ENCODE measurements around the gene RPL10A. TPM values are rescaled to one million over a fixed set of nuclear protein-coding genes. Genes with fewer than 3 reads are reported as not detected.

The RPL10A gene
- total and polyA plus RNA-seq, 2 of the 13 experiments (the other 11 are each of a cell fraction or from before 2014, with no cell fraction given), result 1,854 to 2,726 TPM

DNA sequence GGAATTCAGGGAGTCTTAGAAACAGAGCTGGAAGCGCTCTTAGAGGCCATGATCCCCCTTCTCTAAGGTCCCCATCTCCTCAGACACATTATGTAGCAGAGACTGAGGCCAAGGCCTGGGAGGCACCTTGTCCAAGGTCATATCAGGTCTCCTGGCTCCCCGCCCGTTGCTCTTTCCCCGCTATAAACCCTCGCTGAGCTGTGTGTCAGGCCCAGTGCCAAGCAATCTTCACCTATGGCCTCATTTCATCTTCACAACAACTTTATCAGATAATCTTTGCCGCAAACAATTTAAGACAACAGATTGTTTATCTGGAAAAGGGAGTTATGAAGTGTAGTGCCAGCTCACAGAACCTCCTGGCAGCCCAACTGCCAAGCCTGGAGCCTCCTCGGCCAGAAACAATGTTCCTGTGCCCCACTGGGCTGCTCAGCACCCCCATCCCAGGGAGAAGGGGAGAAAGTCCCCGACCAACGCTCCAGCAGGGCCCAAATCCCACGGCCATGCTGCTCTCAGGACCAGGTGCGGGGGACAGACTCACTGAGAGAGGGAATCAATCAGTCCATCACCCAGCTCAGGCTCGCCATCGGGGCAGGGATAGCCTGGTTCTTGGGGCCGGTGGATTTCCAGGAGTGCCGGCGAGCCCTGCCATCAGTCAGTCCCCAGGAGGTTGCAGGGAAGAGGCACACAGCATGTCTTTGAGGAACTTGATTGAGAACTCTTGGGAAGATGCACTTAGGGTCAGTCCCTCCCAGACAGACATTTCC, 32.9 kb upstream of the RPL10A start (continued):
- TF ChIP-seq SOX13 (IDR thresholded peaks at IDR 0.05) (no peak), SOX13 (CRISPR knock-in tag; conservative IDR thresholded peaks at IDR 0.05 in 1 of 2, IDR thresholded peaks at IDR 0.05 in 1 of 2) (no peak), ZNF468 (CRISPR knock-in tag; IDR thresholded peaks at IDR 0.05) (no peak), RAD51 (IDR thresholded peaks at IDR 0.05; ENCODE audit: borderline replicate concordance) (no peak), ZNF850 (CRISPR knock-in tag; conservative IDR thresholded peaks at IDR 0.05) (no peak), HNF4A (CRISPR knock-in tag; IDR thresholded peaks at IDR 0.05) (no peak), ZMYM2 (CRISPR knock-in tag; IDR thresholded peaks at IDR 0.05) (no peak), ZNF773 (CRISPR knock-in tag; IDR thresholded peaks at IDR 0.05; ENCODE audit: borderline replicate concordance) (no peak), ZFP90 (CRISPR knock-in tag; IDR thresholded peaks at IDR 0.05; ENCODE audit: borderline replicate concordance) (no peak), ZNF572 (CRISPR knock-in tag; IDR thresholded peaks at IDR 0.05) (no peak), RXRA (CRISPR knock-in tag; IDR thresholded peaks at IDR 0.05) (peak; percentile 60), ZNF777 (CRISPR knock-in tag; IDR thresholded peaks at IDR 0.05) (no peak)
- TF ChIP-seq, protein P1, sequence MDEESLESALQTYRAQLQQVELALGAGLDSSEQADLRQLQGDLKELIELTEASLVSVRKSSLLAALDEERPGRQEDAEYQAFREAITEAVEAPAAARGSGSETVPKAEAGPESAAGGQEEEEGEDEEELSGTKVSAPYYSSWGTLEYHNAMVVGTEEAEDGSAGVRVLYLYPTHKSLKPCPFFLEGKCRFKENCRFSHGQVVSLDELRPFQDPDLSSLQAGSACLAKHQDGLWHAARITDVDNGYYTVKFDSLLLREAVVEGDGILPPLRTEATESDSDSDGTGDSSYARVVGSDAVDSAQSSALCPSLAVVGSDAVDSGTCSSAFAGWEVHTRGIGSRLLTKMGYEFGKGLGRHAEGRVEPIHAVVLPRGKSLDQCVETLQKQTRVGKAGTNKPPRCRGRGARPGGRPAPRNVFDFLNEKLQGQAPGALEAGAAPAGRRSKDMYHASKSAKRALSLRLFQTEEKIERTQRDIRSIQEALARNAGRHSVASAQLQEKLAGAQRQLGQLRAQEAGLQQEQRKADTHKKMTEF (CRISPR knock-in tag; IDR thresholded peaks at IDR 0.05), result no peak
- TF ChIP-seq, protein P2, sequence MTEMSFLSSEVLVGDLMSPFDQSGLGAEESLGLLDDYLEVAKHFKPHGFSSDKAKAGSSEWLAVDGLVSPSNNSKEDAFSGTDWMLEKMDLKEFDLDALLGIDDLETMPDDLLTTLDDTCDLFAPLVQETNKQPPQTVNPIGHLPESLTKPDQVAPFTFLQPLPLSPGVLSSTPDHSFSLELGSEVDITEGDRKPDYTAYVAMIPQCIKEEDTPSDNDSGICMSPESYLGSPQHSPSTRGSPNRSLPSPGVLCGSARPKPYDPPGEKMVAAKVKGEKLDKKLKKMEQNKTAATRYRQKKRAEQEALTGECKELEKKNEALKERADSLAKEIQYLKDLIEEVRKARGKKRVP (CRISPR knock-in tag; IDR thresholded peaks at IDR 0.05), result no peak
- TF ChIP-seq, protein P3, sequence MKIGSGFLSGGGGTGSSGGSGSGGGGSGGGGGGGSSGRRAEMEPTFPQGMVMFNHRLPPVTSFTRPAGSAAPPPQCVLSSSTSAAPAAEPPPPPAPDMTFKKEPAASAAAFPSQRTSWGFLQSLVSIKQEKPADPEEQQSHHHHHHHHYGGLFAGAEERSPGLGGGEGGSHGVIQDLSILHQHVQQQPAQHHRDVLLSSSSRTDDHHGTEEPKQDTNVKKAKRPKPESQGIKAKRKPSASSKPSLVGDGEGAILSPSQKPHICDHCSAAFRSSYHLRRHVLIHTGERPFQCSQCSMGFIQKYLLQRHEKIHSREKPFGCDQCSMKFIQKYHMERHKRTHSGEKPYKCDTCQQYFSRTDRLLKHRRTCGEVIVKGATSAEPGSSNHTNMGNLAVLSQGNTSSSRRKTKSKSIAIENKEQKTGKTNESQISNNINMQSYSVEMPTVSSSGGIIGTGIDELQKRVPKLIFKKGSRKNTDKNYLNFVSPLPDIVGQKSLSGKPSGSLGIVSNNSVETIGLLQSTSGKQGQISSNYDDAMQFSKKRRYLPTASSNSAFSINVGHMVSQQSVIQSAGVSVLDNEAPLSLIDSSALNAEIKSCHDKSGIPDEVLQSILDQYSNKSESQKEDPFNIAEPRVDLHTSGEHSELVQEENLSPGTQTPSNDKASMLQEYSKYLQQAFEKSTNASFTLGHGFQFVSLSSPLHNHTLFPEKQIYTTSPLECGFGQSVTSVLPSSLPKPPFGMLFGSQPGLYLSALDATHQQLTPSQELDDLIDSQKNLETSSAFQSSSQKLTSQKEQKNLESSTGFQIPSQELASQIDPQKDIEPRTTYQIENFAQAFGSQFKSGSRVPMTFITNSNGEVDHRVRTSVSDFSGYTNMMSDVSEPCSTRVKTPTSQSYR (CRISPR knock-in tag; IDR thresholded peaks at IDR 0.05; ENCODE audit: borderline replicate concordance), result no peak
- TF ChIP-seq, protein P4, sequence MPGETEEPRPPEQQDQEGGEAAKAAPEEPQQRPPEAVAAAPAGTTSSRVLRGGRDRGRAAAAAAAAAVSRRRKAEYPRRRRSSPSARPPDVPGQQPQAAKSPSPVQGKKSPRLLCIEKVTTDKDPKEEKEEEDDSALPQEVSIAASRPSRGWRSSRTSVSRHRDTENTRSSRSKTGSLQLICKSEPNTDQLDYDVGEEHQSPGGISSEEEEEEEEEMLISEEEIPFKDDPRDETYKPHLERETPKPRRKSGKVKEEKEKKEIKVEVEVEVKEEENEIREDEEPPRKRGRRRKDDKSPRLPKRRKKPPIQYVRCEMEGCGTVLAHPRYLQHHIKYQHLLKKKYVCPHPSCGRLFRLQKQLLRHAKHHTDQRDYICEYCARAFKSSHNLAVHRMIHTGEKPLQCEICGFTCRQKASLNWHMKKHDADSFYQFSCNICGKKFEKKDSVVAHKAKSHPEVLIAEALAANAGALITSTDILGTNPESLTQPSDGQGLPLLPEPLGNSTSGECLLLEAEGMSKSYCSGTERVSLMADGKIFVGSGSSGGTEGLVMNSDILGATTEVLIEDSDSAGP (CRISPR knock-in tag; IDR thresholded peaks at IDR 0.05; ENCODE audit: borderline replicate concordance), result 0 out of 2 replicates have a peak, but pooled peaks have one; percentile 31
- TF ChIP-seq, protein P5, sequence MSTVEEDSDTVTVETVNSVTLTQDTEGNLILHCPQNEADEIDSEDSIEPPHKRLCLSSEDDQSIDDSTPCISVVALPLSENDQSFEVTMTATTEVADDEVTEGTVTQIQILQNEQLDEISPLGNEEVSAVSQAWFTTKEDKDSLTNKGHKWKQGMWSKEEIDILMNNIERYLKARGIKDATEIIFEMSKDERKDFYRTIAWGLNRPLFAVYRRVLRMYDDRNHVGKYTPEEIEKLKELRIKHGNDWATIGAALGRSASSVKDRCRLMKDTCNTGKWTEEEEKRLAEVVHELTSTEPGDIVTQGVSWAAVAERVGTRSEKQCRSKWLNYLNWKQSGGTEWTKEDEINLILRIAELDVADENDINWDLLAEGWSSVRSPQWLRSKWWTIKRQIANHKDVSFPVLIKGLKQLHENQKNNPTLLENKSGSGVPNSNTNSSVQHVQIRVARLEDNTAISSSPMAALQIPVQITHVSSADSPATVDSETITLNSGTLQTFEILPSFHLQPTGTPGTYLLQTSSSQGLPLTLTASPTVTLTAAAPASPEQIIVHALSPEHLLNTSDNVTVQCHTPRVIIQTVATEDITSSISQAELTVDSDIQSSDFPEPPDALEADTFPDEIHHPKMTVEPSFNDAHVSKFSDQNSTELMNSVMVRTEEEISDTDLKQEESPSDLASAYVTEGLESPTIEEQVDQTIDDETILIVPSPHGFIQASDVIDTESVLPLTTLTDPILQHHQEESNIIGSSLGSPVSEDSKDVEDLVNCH (CRISPR knock-in tag; IDR thresholded peaks at IDR 0.05), result no peak
- TF ChIP-seq, protein P6, sequence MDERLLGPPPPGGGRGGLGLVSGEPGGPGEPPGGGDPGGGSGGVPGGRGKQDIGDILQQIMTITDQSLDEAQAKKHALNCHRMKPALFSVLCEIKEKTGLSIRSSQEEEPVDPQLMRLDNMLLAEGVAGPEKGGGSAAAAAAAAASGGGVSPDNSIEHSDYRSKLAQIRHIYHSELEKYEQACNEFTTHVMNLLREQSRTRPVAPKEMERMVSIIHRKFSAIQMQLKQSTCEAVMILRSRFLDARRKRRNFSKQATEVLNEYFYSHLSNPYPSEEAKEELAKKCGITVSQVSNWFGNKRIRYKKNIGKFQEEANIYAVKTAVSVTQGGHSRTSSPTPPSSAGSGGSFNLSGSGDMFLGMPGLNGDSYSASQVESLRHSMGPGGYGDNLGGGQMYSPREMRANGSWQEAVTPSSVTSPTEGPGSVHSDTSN (CRISPR knock-in tag; IDR thresholded peaks at IDR 0.05), result no peak
